22Rv1 (cell line): Measurements from ENCODE around the gene NUP93.

ENCODE experiments used
- ZFX ChIP-seq: fragments of 450-650 bp; IDR thresholded peaks from 2 replicates; pipeline ENCODE4 v1.6.1; 2017; ENCODE audit warnings: antibody characterized with exemption, borderline replicate concordance
- TF ChIP-seq, protein P1 (sequence below): fragments of 450-650 bp; IDR thresholded peaks from 2 replicates; pipeline ENCODE4 v1.5.1; 2017; ENCODE audit warnings: mild to moderate bottlenecking

- TF ChIP-seq, protein P1, sequence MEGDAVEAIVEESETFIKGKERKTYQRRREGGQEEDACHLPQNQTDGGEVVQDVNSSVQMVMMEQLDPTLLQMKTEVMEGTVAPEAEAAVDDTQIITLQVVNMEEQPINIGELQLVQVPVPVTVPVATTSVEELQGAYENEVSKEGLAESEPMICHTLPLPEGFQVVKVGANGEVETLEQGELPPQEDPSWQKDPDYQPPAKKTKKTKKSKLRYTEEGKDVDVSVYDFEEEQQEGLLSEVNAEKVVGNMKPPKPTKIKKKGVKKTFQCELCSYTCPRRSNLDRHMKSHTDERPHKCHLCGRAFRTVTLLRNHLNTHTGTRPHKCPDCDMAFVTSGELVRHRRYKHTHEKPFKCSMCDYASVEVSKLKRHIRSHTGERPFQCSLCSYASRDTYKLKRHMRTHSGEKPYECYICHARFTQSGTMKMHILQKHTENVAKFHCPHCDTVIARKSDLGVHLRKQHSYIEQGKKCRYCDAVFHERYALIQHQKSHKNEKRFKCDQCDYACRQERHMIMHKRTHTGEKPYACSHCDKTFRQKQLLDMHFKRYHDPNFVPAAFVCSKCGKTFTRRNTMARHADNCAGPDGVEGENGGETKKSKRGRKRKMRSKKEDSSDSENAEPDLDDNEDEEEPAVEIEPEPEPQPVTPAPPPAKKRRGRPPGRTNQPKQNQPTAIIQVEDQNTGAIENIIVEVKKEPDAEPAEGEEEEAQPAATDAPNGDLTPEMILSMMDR: no peak
- TF ChIP-seq ZFX: no peak
Observed at GRCh38 chr16:56688762-56689161, 41.2 kb upstream of the NUP93 start.
